Measurements from ENCODE around the gene COX17. TPM values are rescaled to one million over a fixed set of nuclear protein-coding genes. Genes with fewer than 3 reads are reported as not detected.
"Not testable (repeated sequence)": the region's sequence is repeated elsewhere in the genome, so short reads cannot be mapped to it uniquely, and the experiment has no call there.

The COX17 gene
- total RNA-seq, 2 donors from 2014 or later, result 54.1 to 73.7 TPM

- Mint-ChIP-seq H3K9me3 (no peaks in the 10 kb centered on the region), H3K4me1 (peaks cover 24% of the 10 kb centered on the region), H3K27me3 (ENCODE audit: insufficient read depth) (peaks cover 3% of the 10 kb centered on the region), H3K27ac (no peak overlapping the region), H3K4me3 (no peak overlapping the region), H3K36me3 (ENCODE audit: low read depth) (peaks cover 9% of the 10 kb centered on the region)
- Histone ChIP-seq H3K36me3 (ENCODE audit: control insufficient read depth, insufficient read depth, low read length) (peaks cover 5% of the 10 kb centered on the region), H3K4me3 (ENCODE audit: low read length) (no peak overlapping the region), H3K9me3 (ENCODE audit: control insufficient read depth, low read length) (peaks cover 4% of the 10 kb centered on the region), H3K4me1 (ENCODE audit: control insufficient read depth, insufficient read depth, low read length) (no peaks in the 10 kb centered on the region), H3K9ac (ENCODE audit: extremely low read depth, low read length, poor library complexity, severe bottlenecking) (no peak overlapping the region), H3K27me3 (ENCODE audit: control insufficient read depth, insufficient read depth, low read length, poor library complexity, severe bottlenecking) (no peaks in the 10 kb centered on the region), H3K27ac (ENCODE audit: low read depth, low read length) (no peak overlapping the region)
- TF ChIP-seq CTCF (conservative IDR thresholded peaks at IDR 0.05), result no peak
- no peak for DNase-seq
These were observed 2.7 kb upstream of the COX17 start for GRCh38 chr3:119679874-119680273.

- not testable (repeated sequence) for H3K9me3 Mint-ChIP-seq; H3K4me3 Mint-ChIP-seq; H3K4me3 ChIP-seq (ENCODE audit: low read length); H3K27ac Mint-ChIP-seq; H3K4me1 ChIP-seq (ENCODE audit: control insufficient read depth, insufficient read depth, low read length); H3K27me3 Mint-ChIP-seq (ENCODE audit: insufficient read depth); H3K27ac ChIP-seq (ENCODE audit: low read depth, low read length); DNase-seq; H3K27me3 ChIP-seq (ENCODE audit: control insufficient read depth, insufficient read depth, low read length, poor library complexity, severe bottlenecking); H3K9ac ChIP-seq (ENCODE audit: extremely low read depth, low read length, poor library complexity, severe bottlenecking)
- peaks cover 20% of the 10 kb centered on the region for H3K36me3 ChIP-seq (ENCODE audit: control insufficient read depth, insufficient read depth, low read length)
- H3K4me1 Mint-ChIP-seq, result peaks cover 24% of the 10 kb centered on the region
- H3K36me3 Mint-ChIP-seq (ENCODE audit: low read depth), result peaks cover 25% of the 10 kb centered on the region
- H3K9me3 ChIP-seq (ENCODE audit: control insufficient read depth, low read length), result peaks cover 12% of the 10 kb centered on the region
- WGBS, 2 experiments (ENCODE audit: insufficient coverage in 1 of 2, insufficient read length in 1 of 2), result 93 to 94% methylated on average over 8 to 10 of the region's 10 CpGs
These were observed 1.0 kb upstream of the COX17 start for GRCh38 chr3:119678209-119678608.

DNA sequence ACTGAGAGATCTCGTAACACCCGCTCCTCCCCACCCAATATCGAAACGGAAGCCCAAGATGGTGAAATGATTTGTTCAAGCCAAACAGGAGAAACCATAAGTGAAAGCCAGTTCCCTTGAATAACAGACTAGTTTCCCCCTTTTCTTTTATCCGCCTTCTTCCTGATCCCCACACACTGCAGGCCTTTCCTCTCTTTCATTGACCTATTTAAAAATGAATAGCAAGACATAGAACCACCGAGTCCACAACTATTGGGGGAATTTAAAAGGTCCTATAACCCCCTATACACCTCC, 382 bp upstream of the COX17 start:
- no peak overlapping the region for H3K27ac ChIP-seq (ENCODE audit: low read depth, low read length)

More for the DNA sequence above, 382 bp upstream of the COX17 start:
- no peak for TF ChIP-seq CTCF (conservative IDR thresholded peaks at IDR 0.05)
- 21 to 33% methylated on average over 6 of the region's 6 CpGs for WGBS, 2 experiments (ENCODE audit: insufficient coverage in 1 of 2, insufficient read length in 1 of 2)
- peaks cover 6% of the 10 kb centered on the region for H3K9me3 Mint-ChIP-seq
- peak overlapping the region; percentile 79 for H3K4me3 Mint-ChIP-seq
- H3K9ac ChIP-seq (ENCODE audit: extremely low read depth, low read length, poor library complexity, severe bottlenecking), result peak overlapping the region; percentile 22
- DNase-seq, result no peak
- H3K4me1 Mint-ChIP-seq, result peaks cover 26% of the 10 kb centered on the region
- H3K36me3 ChIP-seq (ENCODE audit: control insufficient read depth, insufficient read depth, low read length), result peaks cover 26% of the 10 kb centered on the region
- peak overlapping the region; percentile 98 for H3K4me3 ChIP-seq (ENCODE audit: low read length)
- H3K36me3 Mint-ChIP-seq (ENCODE audit: low read depth), result peaks cover 30% of the 10 kb centered on the region
- H3K27ac Mint-ChIP-seq, result peak overlapping the region; percentile 90
- no peaks in the 10 kb centered on the region for H3K27me3 ChIP-seq (ENCODE audit: control insufficient read depth, insufficient read depth, low read length, poor library complexity, severe bottlenecking)
- no peaks in the 10 kb centered on the region for H3K4me1 ChIP-seq (ENCODE audit: control insufficient read depth, insufficient read depth, low read length)
- no peaks in the 10 kb centered on the region for H3K27me3 Mint-ChIP-seq (ENCODE audit: insufficient read depth)
- H3K9me3 ChIP-seq (ENCODE audit: control insufficient read depth, low read length), result peaks cover 12% of the 10 kb centered on the region

All from endodermal cell (in vitro differentiated cells).